SU-DHL-6 (cell line): ENCODE results near the gene D2HGDH.

Experiments used
- EZH2phosphoT487 ChIP-seq: fragments of 200-600 bp; sonication (generic), shearing (Covaris generic); conservative IDR thresholded peaks from 2 replicates; pipeline ENCODE4 v1.6.1; 2018; ENCODE audit warnings: mild to moderate bottlenecking, antibody characterized with exemption, low read length, moderate library complexity, mixed read lengths
- TF ChIP-seq, protein P1 (sequence below): fragments of 200-600 bp; sonication (generic); IDR thresholded peaks from one replicate; pipeline ENCODE4 v1.5.1; 2017; ENCODE audit warnings: antibody characterized with exemption, mild to moderate bottlenecking, low read length, moderate library complexity; ENCODE audit not compliant: insufficient read depth, poor library complexity, severe bottlenecking

DNA sequence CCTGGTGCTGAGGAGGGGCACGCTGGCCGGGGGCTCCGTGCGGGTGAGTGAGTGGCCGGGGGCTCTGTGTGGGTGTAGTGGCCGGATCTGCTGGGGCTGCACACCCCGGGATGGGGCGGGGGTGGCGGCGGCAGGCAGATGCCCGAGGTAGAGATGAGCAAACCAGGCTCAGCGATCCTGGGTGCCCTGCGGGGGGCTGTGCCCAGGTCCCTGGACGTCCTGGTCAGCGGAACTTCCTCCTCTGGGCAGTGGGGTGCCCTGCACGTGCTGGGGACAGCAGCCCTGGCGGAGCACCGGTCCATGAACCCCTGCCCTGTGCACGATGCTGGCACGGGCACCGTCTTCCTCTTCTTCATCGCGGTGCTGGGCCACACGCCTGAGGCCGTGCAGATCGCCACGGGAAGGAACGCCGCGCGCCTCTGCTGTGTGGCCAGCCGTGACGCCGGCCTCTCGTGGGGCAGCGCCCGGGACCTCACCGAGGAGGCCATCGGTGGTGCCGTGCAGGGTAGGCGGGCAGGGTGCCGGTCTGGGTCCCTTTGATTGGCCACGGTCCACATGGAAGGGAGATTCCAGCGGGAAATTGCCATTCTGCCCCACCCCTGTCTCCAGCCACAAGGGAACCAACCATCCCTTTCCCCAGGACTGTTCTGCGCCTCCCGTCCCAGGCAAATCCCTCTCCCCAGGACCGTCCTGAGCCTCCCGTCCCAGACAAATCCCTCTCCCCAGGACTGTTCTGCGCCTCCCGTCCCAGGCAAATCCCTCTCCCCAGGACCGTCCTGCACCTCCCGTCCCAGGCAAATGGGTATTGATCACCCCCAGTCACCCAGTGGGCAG, 80.4 kb downstream of the D2HGDH start:
- TF ChIP-seq, protein P1, sequence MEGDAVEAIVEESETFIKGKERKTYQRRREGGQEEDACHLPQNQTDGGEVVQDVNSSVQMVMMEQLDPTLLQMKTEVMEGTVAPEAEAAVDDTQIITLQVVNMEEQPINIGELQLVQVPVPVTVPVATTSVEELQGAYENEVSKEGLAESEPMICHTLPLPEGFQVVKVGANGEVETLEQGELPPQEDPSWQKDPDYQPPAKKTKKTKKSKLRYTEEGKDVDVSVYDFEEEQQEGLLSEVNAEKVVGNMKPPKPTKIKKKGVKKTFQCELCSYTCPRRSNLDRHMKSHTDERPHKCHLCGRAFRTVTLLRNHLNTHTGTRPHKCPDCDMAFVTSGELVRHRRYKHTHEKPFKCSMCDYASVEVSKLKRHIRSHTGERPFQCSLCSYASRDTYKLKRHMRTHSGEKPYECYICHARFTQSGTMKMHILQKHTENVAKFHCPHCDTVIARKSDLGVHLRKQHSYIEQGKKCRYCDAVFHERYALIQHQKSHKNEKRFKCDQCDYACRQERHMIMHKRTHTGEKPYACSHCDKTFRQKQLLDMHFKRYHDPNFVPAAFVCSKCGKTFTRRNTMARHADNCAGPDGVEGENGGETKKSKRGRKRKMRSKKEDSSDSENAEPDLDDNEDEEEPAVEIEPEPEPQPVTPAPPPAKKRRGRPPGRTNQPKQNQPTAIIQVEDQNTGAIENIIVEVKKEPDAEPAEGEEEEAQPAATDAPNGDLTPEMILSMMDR = no peak
- no peak for TF ChIP-seq EZH2phosphoT487
